HL-60 (cell line): ENCODE measurements around the gene CTSH.

ENCODE experiments used
- DNase-seq, 2 experiments: peaks; one replicate each; pipeline ENCODE4 v3.0.0-alpha.2; 2010 to 2020; ENCODE audit warnings: low read depth in 1 of 2, low spot score in 1 of 2
- H3K27ac ChIP-seq: fragments of 250-450 bp; sonication (Bioruptor Pico); replicated peaks from 2 replicates; pipeline ENCODE4 v1.5.1; 2020; ENCODE audit warnings: mild to moderate bottlenecking, moderate library complexity
- H3K27me3 ChIP-seq: fragments of 250-450 bp; sonication (Bioruptor Pico); 2 replicates; pipeline ENCODE4 v1.5.1; 2021; ENCODE audit warnings: mild to moderate bottlenecking, moderate library complexity; ENCODE audit not compliant: insufficient read depth, poor library complexity, severe bottlenecking
- H3K4me3 ChIP-seq: replicated peaks from 2 replicates; pipeline ENCODE4 v1.5.1; 2011; ENCODE audit warnings: mild to moderate bottlenecking, control low read depth, low read length; ENCODE audit not compliant: insufficient read depth
- CTCF ChIP-seq: IDR thresholded peaks from one replicate; pipeline ENCODE4 v1.5.1; 2011; ENCODE audit warnings: low read length, control low read depth, inconsistent platforms; ENCODE audit not compliant: insufficient read depth
- GABPA ChIP-seq: IDR thresholded peaks from 2 replicates; pipeline ENCODE4 v1.6.1; 2012; ENCODE audit warnings: low read depth
- POLR2AphosphoS5 ChIP-seq: IDR thresholded peaks from 2 replicates; pipeline ENCODE4 v1.6.1; 2012; ENCODE audit warnings: low read depth
- SPI1 ChIP-seq: IDR thresholded peaks from 2 replicates; pipeline ENCODE4 v1.6.1; 2012; ENCODE audit warnings: low read depth, mild to moderate bottlenecking, borderline replicate concordance
- TF ChIP-seq, protein P1 (sequence below): IDR thresholded peaks from 2 replicates; pipeline ENCODE4 v1.6.1; 2012; ENCODE audit warnings: low read depth; ENCODE audit not compliant: insufficient replicate concordance

CTSH gene

GRCh38 chr15:78992416-78993256 is 47.8 kb upstream of the CTSH start:
- TF ChIP-seq SPI1 (no peak), GABPA (no peak), CTCF (no peak), POLR2AphosphoS5 (no peak)
- TF ChIP-seq, protein P1, sequence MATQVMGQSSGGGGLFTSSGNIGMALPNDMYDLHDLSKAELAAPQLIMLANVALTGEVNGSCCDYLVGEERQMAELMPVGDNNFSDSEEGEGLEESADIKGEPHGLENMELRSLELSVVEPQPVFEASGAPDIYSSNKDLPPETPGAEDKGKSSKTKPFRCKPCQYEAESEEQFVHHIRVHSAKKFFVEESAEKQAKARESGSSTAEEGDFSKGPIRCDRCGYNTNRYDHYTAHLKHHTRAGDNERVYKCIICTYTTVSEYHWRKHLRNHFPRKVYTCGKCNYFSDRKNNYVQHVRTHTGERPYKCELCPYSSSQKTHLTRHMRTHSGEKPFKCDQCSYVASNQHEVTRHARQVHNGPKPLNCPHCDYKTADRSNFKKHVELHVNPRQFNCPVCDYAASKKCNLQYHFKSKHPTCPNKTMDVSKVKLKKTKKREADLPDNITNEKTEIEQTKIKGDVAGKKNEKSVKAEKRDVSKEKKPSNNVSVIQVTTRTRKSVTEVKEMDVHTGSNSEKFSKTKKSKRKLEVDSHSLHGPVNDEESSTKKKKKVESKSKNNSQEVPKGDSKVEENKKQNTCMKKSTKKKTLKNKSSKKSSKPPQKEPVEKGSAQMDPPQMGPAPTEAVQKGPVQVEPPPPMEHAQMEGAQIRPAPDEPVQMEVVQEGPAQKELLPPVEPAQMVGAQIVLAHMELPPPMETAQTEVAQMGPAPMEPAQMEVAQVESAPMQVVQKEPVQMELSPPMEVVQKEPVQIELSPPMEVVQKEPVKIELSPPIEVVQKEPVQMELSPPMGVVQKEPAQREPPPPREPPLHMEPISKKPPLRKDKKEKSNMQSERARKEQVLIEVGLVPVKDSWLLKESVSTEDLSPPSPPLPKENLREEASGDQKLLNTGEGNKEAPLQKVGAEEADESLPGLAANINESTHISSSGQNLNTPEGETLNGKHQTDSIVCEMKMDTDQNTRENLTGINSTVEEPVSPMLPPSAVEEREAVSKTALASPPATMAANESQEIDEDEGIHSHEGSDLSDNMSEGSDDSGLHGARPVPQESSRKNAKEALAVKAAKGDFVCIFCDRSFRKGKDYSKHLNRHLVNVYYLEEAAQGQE, result no peak
- Histone ChIP-seq H3K27me3 (no peaks in the 10 kb centered on the region), H3K27ac (no peak overlapping the region; the same call in none of the 2 replicates), H3K4me3 (no peak overlapping the region)
- DNase-seq, result no peak

DNA sequence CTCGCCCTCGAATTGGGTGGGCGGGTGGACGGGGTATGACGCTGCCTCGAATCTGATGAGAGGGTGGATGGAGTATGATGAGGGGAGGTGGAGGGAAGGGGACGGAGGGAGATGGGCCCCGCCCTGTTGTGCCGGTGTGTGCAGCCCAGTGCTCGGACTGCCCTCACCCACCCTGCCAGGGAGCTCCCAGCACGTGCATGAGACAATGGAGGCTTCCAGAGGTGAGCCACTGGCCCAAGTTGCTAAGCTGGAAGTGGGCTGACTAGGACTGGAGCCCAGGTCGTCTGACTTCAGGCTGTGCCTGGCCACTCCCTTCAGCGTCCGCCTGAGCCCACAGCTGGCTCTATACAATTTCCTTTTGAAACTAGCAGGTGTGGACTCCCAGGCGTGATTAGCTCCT is 47.0 kb upstream of the CTSH start:
- H3K27ac ChIP-seq, result no peak overlapping the region

DNA sequence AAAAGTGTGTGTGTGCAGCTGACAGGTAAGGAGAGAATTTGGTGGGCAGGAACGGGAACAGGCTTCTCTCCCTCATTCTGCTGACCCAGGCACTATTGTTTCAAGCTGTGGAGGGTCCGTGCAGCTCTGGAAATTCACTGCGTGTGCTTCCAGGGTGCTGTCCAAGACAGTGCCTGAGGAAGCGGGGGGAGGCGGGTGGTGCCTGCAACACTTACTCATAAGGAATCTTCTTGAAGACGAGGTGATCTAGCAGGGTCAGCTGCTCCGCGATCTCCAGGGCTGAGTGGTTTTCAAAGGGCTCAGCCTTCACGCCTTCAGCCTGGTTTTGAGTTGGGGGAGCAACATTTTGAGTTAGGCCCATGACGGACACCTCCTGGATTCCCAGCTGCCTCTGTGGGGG is 46.6 kb upstream of the CTSH start:
- H3K27me3 ChIP-seq, result no peaks in the 10 kb centered on the region
- no peak overlapping the region for H3K4me3 ChIP-seq
- DNase-seq, result no peak
- H3K27ac ChIP-seq, result no peak overlapping the region
- TF ChIP-seq SPI1 (no peak), POLR2AphosphoS5 (no peak), CTCF (no peak), GABPA (no peak)
- TF ChIP-seq, protein P1, result no peak

More for the DNA sequence above, 47.0 kb upstream of the CTSH start:
- no peaks in the 10 kb centered on the region for H3K27me3 ChIP-seq
- H3K4me3 ChIP-seq, result no peak overlapping the region
- DNase-seq, result no peak
- TF ChIP-seq POLR2AphosphoS5, result no peak
- TF ChIP-seq GABPA, result no peak
- no peak for TF ChIP-seq CTCF
- TF ChIP-seq, protein P1, result no peak
- no peak for TF ChIP-seq SPI1
